ENCODE measurements around the gene FERMT3. TPM values are rescaled to one million over a fixed set of nuclear protein-coding genes. Genes with fewer than 3 reads are reported as not detected.

The FERMT3 gene
- total and polyA plus RNA-seq, 9 donors: 2.2 to 19.7 (median 6.4) TPM

DNA sequence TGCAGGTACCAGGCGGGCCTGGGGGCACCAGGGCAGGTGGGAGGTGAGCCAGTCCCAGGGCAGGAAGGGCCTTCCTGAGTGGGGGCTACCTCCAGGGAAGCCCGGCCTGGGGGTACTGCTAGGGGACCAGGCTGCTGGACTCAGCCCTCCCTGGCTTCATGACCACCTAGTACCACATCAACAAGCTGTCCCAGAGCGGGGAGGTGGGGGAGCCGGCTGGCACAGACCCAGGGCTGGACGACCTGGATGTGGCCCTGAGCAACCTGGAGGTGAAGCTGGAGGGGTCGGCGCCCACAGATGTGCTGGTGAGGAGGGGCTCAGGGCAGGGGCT, 12.8 kb downstream of the FERMT3 start:
- Histone ChIP-seq H3K27ac (no peak overlapping the region), H3K9me3 (no peaks in the 10 kb centered on the region), H3K4me1 (ENCODE audit: insufficient read depth) (peaks cover 3% of the 10 kb centered on the region), H3K36me3 (no peaks in the 10 kb centered on the region), H3K27me3 (no peaks in the 10 kb centered on the region), H3K4me3 (no peak overlapping the region)
- no peak for TF ChIP-seq POLR2A (IDR thresholded peaks at IDR 0.05)
- TF ChIP-seq, protein P1, sequence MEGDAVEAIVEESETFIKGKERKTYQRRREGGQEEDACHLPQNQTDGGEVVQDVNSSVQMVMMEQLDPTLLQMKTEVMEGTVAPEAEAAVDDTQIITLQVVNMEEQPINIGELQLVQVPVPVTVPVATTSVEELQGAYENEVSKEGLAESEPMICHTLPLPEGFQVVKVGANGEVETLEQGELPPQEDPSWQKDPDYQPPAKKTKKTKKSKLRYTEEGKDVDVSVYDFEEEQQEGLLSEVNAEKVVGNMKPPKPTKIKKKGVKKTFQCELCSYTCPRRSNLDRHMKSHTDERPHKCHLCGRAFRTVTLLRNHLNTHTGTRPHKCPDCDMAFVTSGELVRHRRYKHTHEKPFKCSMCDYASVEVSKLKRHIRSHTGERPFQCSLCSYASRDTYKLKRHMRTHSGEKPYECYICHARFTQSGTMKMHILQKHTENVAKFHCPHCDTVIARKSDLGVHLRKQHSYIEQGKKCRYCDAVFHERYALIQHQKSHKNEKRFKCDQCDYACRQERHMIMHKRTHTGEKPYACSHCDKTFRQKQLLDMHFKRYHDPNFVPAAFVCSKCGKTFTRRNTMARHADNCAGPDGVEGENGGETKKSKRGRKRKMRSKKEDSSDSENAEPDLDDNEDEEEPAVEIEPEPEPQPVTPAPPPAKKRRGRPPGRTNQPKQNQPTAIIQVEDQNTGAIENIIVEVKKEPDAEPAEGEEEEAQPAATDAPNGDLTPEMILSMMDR (IDR thresholded peaks at IDR 0.05): no peak
- WGBS, 3 donors: 67 to 85% (median 75%) methylated on average over 7 of the region's 7 CpGs
- intact Hi-C loops (cut with DNase I): no loop called here
- peak in 3 of 5 donors; percentile 25 to 36 (median 25) for DNase-seq

DNA sequence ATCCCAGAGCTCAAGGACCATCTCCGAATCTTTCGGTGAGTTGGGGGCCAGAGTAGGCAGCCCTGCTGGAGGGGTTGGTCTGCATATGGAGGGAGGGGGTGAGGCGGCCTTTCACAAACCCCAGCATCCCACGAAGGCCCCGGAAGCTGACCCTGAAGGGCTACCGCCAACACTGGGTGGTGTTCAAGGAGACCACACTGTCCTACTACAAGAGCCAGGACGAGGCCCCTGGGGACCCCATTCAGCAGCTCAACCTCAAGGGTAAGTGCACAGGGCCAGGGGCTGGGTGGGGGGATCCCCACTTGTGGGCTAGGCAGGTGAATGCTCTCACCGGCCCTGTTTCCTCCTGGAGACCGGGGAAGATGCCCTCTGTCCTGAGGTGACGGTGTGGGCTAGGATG, 13.2 kb downstream of the FERMT3 start:
- Histone ChIP-seq H3K4me1 (ENCODE audit: insufficient read depth) (peaks cover 3% of the 10 kb centered on the region), H3K27me3 (no peaks in the 10 kb centered on the region), H3K9me3 (no peaks in the 10 kb centered on the region), H3K36me3 (no peaks in the 10 kb centered on the region), H3K27ac (no peak overlapping the region), H3K4me3 (no peak overlapping the region)
- intact Hi-C loops (cut with DNase I): no loop called here
- DNase-seq: peak in 1 of 5 donors; percentile 20
- 84 to 91% (median 85%) methylated on average over 10 of the region's 10 CpGs for WGBS, 3 donors
- TF ChIP-seq POLR2A (IDR thresholded peaks at IDR 0.05) (no peak), EP300 (IDR thresholded peaks at IDR 0.05) (no peak)
- TF ChIP-seq, protein P1 (IDR thresholded peaks at IDR 0.05): no peak

DNA sequence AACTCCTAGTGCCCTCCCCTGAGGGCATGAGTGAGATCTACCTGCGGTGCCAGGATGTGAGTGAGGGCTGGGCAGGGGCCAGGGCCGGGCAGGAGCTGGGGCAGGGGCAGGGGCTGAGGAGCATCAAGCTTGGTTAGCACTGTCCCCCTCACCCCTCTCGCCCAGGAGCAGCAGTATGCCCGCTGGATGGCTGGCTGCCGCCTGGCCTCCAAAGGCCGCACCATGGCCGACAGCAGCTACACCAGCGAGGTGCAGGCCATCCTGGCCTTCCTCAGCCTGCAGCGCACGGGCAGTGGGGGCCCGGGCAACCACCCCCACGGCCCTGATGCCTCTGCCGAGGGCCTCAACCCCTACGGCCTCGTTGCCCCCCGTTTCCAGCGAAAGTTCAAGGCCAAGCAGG, 13.8 kb downstream of the FERMT3 start:
- no peak for DNase-seq
- peaks cover 5% of the 10 kb centered on the region for H3K4me1 ChIP-seq (ENCODE audit: insufficient read depth)
- no peaks in the 10 kb centered on the region for H3K9me3 ChIP-seq
- H3K4me3 ChIP-seq: no peak overlapping the region
- TF ChIP-seq, protein P1 (IDR thresholded peaks at IDR 0.05): no peak
- no peak for TF ChIP-seq POLR2A (IDR thresholded peaks at IDR 0.05)
- TF ChIP-seq EP300 (IDR thresholded peaks at IDR 0.05): no peak
- 79 to 83% (median 80%) methylated on average over 16 to 17 of the region's 17 CpGs for WGBS, 3 donors
- no peak overlapping the region for H3K27ac ChIP-seq
- no peaks in the 10 kb centered on the region for H3K27me3 ChIP-seq
- no peaks in the 10 kb centered on the region for H3K36me3 ChIP-seq
- intact Hi-C loops (cut with DNase I): no loop called here

- Histone ChIP-seq H3K4me3 (no peak overlapping the region), H3K4me1 (ENCODE audit: insufficient read depth) (peaks cover 8% of the 10 kb centered on the region), H3K27me3 (no peaks in the 10 kb centered on the region), H3K9me3 (no peaks in the 10 kb centered on the region), H3K27ac (no peak overlapping the region), H3K36me3 (no peaks in the 10 kb centered on the region)
- TF ChIP-seq EP300 (IDR thresholded peaks at IDR 0.05): no peak
- TF ChIP-seq, protein P1 (IDR thresholded peaks at IDR 0.05): no peak
- TF ChIP-seq POLR2A (IDR thresholded peaks at IDR 0.05): no peak
- intact Hi-C loops (cut with DNase I): no loop called here
- WGBS, 3 donors: 84 to 95% (median 85%) methylated on average over 14 of the region's 14 CpGs
- peak in 3 of 5 donors; percentile 28 to 45 (median 37) for DNase-seq
Observed at GRCh38 chr11:64220798-64221197, 14.3 kb downstream of the FERMT3 start.

DNA sequence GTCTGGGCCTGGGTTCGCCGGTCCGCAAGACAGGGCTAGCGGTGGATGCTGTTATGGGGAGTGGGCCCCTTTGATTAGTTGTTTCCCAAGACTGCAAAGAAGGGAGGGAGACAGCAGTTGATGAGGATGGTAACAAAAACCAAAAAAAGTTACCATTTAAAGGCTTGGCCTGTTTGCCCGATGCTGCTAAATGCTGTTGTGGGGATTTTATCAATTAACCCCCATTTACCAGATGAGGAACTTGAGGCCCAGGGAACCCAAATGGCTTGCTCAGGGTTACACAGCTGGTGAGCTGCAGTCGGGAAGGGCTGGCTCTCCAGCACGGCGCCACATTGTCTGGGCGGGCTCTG, 16.1 kb downstream of the FERMT3 start:
- WGBS, 3 donors: 54 to 69% (median 62%) methylated on average over 9 of the region's 9 CpGs
- intact Hi-C loops (cut with DNase I): no loop called here
- no peak for DNase-seq

More for the DNA sequence above, 16.1 kb downstream of the FERMT3 start:
- no peak overlapping the region for H3K27ac ChIP-seq
- no peaks in the 10 kb centered on the region for H3K36me3 ChIP-seq
- H3K27me3 ChIP-seq: no peaks in the 10 kb centered on the region
- no peak overlapping the region for H3K4me3 ChIP-seq
- no peaks in the 10 kb centered on the region for H3K9me3 ChIP-seq
- TF ChIP-seq EP300 (IDR thresholded peaks at IDR 0.05): no peak
- TF ChIP-seq, protein P1 (IDR thresholded peaks at IDR 0.05): no peak
- TF ChIP-seq POLR2A (IDR thresholded peaks at IDR 0.05): no peak
- H3K4me1 ChIP-seq (ENCODE audit: insufficient read depth): peaks cover 20% of the 10 kb centered on the region
